GM23338 (cell line): ENCODE results near the gene TCEA2.

Experiments
- CTCF ChIP-seq, 2 experiments: fragments of 200-600 bp in 1 of 2; sonication (generic) in 1 of 2; conservative IDR thresholded peaks; 2 replicates each; pipeline versions ENCODE4 v1.5.1 to v1.6.1; 2016 to 2017; ENCODE audit warnings: antibody characterized with exemption in 2 of 2, low read depth in 2 of 2, mild to moderate bottlenecking in 2 of 2, moderate library complexity in 1 of 2
- EZH2 ChIP-seq: fragments of 200-600 bp; sonication (generic); IDR thresholded peaks from one replicate; pipeline ENCODE4 v1.8.0; 2017; ENCODE audit warnings: antibody characterized with exemption, mild to moderate bottlenecking, low read depth; ENCODE audit not compliant: unreplicated experiment
- POLR2AphosphoS5 ChIP-seq: IDR thresholded peaks from 2 replicates; pipeline ENCODE4 v1.6.1; 2016; ENCODE audit warnings: antibody characterized with exemption, low read depth
- REST ChIP-seq: IDR thresholded peaks from one replicate; pipeline ENCODE4 v1.6.1; 2018; ENCODE audit warnings: antibody characterized with exemption; ENCODE audit not compliant: unreplicated experiment

GRCh38 chr20:64112691-64113443 is 49.9 kb downstream of the TCEA2 start:
- TF ChIP-seq CTCF (conservative IDR thresholded peaks at IDR 0.05; ENCODE audit: low read depth in 2 of 2) (no peak), REST (no peak), POLR2AphosphoS5 (no peak), EZH2 (no peak)
